Non-pigmented ciliary epithelial cell (primary cell): ENCODE measurements around the gene SNCAIP.

Experiments used
- DNase-seq: peaks from one replicate; pipeline ENCODE4 v3.0.0-alpha.2; 2010; ENCODE audit warnings: low read depth

SNCAIP gene

DNA sequence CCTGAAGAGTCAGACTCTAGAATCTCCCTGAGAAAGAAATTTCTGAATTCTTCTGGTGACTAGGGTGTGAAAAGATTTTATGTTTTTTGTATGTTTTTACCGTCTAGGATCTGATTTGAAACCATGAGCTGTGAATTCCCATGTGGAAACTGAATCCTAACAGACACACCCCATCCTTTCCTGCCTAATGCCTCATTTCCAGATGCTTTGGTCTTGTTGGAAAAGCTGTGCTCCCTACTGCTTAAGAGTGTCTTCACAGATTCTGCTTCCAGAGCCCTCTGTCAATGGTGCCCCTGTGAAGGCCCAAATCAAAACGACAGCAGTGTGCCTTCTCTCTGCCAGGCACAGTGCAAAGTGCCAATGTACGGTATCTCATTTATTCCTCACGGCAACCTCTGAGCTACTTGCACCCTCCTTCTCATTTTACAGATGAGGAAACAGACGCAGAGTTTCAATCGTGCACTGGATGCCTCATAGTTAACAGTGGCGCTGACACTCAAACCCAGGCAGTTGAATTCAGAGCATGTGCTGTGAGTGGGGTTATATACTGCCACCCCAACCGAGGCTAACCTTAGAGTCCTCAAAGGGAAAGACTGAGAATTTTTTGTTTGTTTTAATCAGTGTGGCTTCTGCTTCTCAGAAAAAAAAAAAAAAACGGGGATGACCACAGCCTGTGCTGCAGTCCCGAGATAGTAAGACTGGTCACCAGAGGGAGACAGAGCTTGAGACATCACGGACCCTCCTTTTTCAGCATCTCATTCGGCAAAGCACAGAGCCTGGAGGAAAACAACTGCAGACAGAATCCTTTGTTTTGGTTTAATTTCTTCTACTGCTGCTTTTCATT is 188.4 kb downstream of the SNCAIP start:
- peak; percentile 26 for DNase-seq

- DNase-seq = no peak
Observed at GRCh38 chr5:122501089-122501435, 189.0 kb downstream of the SNCAIP start.

DNA sequence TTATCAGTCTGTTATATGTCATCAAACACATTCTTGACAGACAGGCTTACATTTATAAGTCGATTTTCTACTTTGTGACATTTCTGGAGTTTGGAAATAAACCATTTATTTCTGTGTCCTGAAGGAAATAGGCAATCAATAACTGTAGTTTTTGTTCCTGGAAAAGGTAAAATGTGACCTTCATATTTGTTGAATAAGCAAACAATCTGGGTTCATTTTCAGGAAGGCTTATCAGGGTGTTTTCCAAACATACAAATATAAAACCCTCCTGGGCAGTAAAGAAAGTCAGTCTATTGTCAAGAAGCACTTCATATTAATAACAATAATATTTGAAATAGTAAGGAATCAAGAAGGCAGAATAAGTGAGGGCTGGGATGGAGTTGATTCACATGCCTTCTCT is 195.0 kb downstream of the SNCAIP start:
- no peak for DNase-seq

DNA sequence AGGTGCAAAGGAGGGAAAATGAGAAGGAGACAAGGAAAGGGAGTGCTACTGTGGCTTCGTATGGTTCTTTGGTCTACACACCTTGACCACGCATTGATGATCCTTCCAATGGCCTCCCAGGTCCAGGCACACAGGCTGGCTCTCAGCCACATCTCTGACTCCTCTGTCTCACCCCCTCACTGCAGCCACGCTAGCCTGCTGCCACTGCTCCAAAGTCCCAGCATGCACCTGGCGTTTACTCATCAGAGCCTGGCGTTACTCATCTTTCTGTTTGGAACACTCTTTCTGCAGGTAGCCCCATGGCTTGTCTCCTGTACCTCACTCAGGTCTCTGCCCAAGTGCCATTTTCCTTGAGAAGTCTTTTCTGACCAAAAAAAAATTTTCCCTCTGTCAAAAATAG is 195.5 kb downstream of the SNCAIP start:
- no peak for DNase-seq

GRCh38 chr5:122508623-122509022 is 196.6 kb downstream of the SNCAIP start:
- no peak for DNase-seq
